GM18867 (cell line): ENCODE data around the gene TFCP2L1.

Experiments
- ATAC-seq: cut with Tn5 transposase; IDR thresholded peaks from one replicate; pipeline ENCODE4 v1.9.1; 2021; ENCODE audit warnings: mild to moderate bottlenecking, moderate library complexity; ENCODE audit not compliant: unreplicated experiment

Gene TFCP2L1

GRCh38 chr2:121243821-121244460, 41.1 kb downstream of the TFCP2L1 start:
- no peak for ATAC-seq

- ATAC-seq = no peak
Observed at GRCh38 chr2:121242976-121243375, 42.0 kb downstream of the TFCP2L1 start.

GRCh38 chr2:121242175-121242875, 42.7 kb downstream of the TFCP2L1 start:
- no peak for ATAC-seq

- ATAC-seq = no peak
Observed at GRCh38 chr2:121241466-121241865, 43.5 kb downstream of the TFCP2L1 start.

GRCh38 chr2:121240436-121240835, 44.6 kb downstream of the TFCP2L1 start:
- no peak for ATAC-seq

- no peak for ATAC-seq
Observed at GRCh38 chr2:121239969-121240368, 45.0 kb downstream of the TFCP2L1 start.

- ATAC-seq = no peak
Observed at GRCh38 chr2:121239471-121239870, 45.5 kb downstream of the TFCP2L1 start.

- ATAC-seq = no peak
Observed at GRCh38 chr2:121238828-121239227, 46.2 kb downstream of the TFCP2L1 start.

GRCh38 chr2:121237980-121238665, 46.9 kb downstream of the TFCP2L1 start:
- no peak for ATAC-seq

GRCh38 chr2:121237336-121237979, 47.5 kb downstream of the TFCP2L1 start:
- no peak for ATAC-seq

GRCh38 chr2:121236650-121237180, 48.3 kb downstream of the TFCP2L1 start:
- ATAC-seq = no peak

- ATAC-seq = no peak
Observed at GRCh38 chr2:121236101-121236640, 48.8 kb downstream of the TFCP2L1 start.

GRCh38 chr2:121235542-121235941, 49.5 kb downstream of the TFCP2L1 start:
- no peak for ATAC-seq

- no peak for ATAC-seq
Observed at GRCh38 chr2:121234791-121235190, 50.2 kb downstream of the TFCP2L1 start.

GRCh38 chr2:121234144-121234543, 50.9 kb downstream of the TFCP2L1 start:
- ATAC-seq = no peak

GRCh38 chr2:121233486-121234110, 51.4 kb downstream of the TFCP2L1 start:
- no peak for ATAC-seq

- no peak for ATAC-seq
Observed at GRCh38 chr2:121232626-121233265, 52.3 kb downstream of the TFCP2L1 start.

GRCh38 chr2:121231385-121232000, 53.5 kb downstream of the TFCP2L1 start:
- no peak for ATAC-seq

GRCh38 chr2:121228521-121228920, 56.5 kb downstream of the TFCP2L1 start:
- ATAC-seq = no peak
